Measurements from ENCODE around the gene CCDC34.

- TF ChIP-seq POLR2A (IDR thresholded peaks at IDR 0.05; ENCODE audit: low read length) (no peak), GATA1 (IDR thresholded peaks at IDR 0.05; ENCODE audit: low read depth, low read length) (no peak)
Observed at GRCh38 chr11:27401833-27402316, 38.9 kb upstream of the CCDC34 start.

Measured in erythroblast (primary cell).